NOMO-1 treated with dmso at 0.1 percent for 144 hours (cell line): Measurements from ENCODE around the gene SORCS2.

ENCODE experiments used
- DNase-seq: peaks from one replicate; lab custom pipeline; 2025; ENCODE audit not compliant: unreplicated experiment; lab: John Stamatoyannopoulos, UW

SORCS2 gene

GRCh38 chr4:7653510-7654369 is 461.4 kb downstream of the SORCS2 start:
- DNase-seq = no peak

- no peak for DNase-seq
These were observed 462.5 kb downstream of the SORCS2 start for GRCh38 chr4:7654550-7655445.

- peak; percentile 67 for DNase-seq
These were observed 463.3 kb downstream of the SORCS2 start for GRCh38 chr4:7655511-7656243.

- no peak for DNase-seq
These were observed 464.0 kb downstream of the SORCS2 start for GRCh38 chr4:7656244-7656800.

GRCh38 chr4:7657545-7658297 is 465.4 kb downstream of the SORCS2 start:
- no peak for DNase-seq

GRCh38 chr4:7658341-7659204 is 466.2 kb downstream of the SORCS2 start:
- no peak for DNase-seq

- no peak for DNase-seq
These were observed 467.3 kb downstream of the SORCS2 start for GRCh38 chr4:7659429-7660175.

- no peak for DNase-seq
These were observed 468.1 kb downstream of the SORCS2 start for GRCh38 chr4:7660176-7661039.

- no peak for DNase-seq
These were observed 468.9 kb downstream of the SORCS2 start for GRCh38 chr4:7661066-7661748.

GRCh38 chr4:7661846-7662506 is 469.6 kb downstream of the SORCS2 start:
- DNase-seq = no peak

- DNase-seq = no peak
These were observed 470.1 kb downstream of the SORCS2 start for GRCh38 chr4:7662507-7662846.

- no peak for DNase-seq
These were observed 470.8 kb downstream of the SORCS2 start for GRCh38 chr4:7663075-7663541.

- no peak for DNase-seq
These were observed 471.8 kb downstream of the SORCS2 start for GRCh38 chr4:7664106-7664505.

- DNase-seq = no peak
These were observed 473.0 kb downstream of the SORCS2 start for GRCh38 chr4:7665321-7665720.

- no peak for DNase-seq
These were observed 473.7 kb downstream of the SORCS2 start for GRCh38 chr4:7666011-7666410.

GRCh38 chr4:7666744-7667143 is 474.4 kb downstream of the SORCS2 start:
- DNase-seq = no peak

- no peak for DNase-seq
These were observed 475.9 kb downstream of the SORCS2 start for GRCh38 chr4:7668271-7668670.
